22Rv1 (cell line): ENCODE measurements around the gene RCCD1.

ENCODE experiments used
- H3K27ac ChIP-seq: fragments of 450-650 bp; 2 replicates; pipeline ENCODE4 v1.5.1; 2017
- CTCF ChIP-seq: fragments of 450-650 bp; IDR thresholded peaks from 2 replicates; pipeline ENCODE4 v1.5.1; 2017; ENCODE audit warnings: mild to moderate bottlenecking
- ZFX ChIP-seq: fragments of 450-650 bp; IDR thresholded peaks from 2 replicates; pipeline ENCODE4 v1.6.1; 2017; ENCODE audit warnings: antibody characterized with exemption, borderline replicate concordance

RCCD1 gene

GRCh38 chr15:90938261-90938660 is 16.4 kb upstream of the RCCD1 start:
- TF ChIP-seq CTCF (no peak), ZFX (no peak)
- no peak overlapping the region for H3K27ac ChIP-seq

- no peak for TF ChIP-seq ZFX
- TF ChIP-seq CTCF = no peak
- H3K27ac ChIP-seq = no peak overlapping the region
These were observed 14.9 kb upstream of the RCCD1 start for GRCh38 chr15:90939756-90940155.

GRCh38 chr15:90941038-90941437 is 13.6 kb upstream of the RCCD1 start:
- no peak overlapping the region for H3K27ac ChIP-seq
- TF ChIP-seq CTCF = no peak
- TF ChIP-seq ZFX = no peak

GRCh38 chr15:90942354-90943120 is 12.1 kb upstream of the RCCD1 start:
- H3K27ac ChIP-seq = no peak overlapping the region
- no peak for TF ChIP-seq CTCF
- no peak for TF ChIP-seq ZFX

GRCh38 chr15:90945091-90945490 is 9.6 kb upstream of the RCCD1 start:
- TF ChIP-seq CTCF (no peak), ZFX (no peak)
- H3K27ac ChIP-seq = no peak overlapping the region

- no peak for TF ChIP-seq ZFX
- TF ChIP-seq CTCF = no peak
These were observed 8.1 kb upstream of the RCCD1 start for GRCh38 chr15:90946538-90946937.

GRCh38 chr15:90946941-90947576 is 7.6 kb upstream of the RCCD1 start:
- H3K27ac ChIP-seq = no peak overlapping the region

More at GRCh38 chr15:90946538-90946937, 8.1 kb upstream of the RCCD1 start:
- H3K27ac ChIP-seq = no peak overlapping the region

More at GRCh38 chr15:90946941-90947576, 7.6 kb upstream of the RCCD1 start:
- TF ChIP-seq CTCF (no peak), ZFX (no peak)
